DMS153 treated with DMSO at 0.1 percent for 48 hours (cell line): ENCODE data around the gene AHCY.

Source experiments
- DNase-seq: peaks from one replicate; lab custom pipeline; 2025; ENCODE audit not compliant: unreplicated experiment; lab: John Stamatoyannopoulos, UW

Gene AHCY

GRCh38 chr20:34324541-34324940 lies 21.4 kb upstream of the AHCY start:
- DNase-seq = no peak

- DNase-seq = no peak
These were observed 19.3 kb upstream of the AHCY start for GRCh38 chr20:34322267-34323105.

- DNase-seq = no peak
These were observed 17.7 kb upstream of the AHCY start for GRCh38 chr20:34320861-34321260.

- no peak for DNase-seq
These were observed 15.7 kb upstream of the AHCY start for GRCh38 chr20:34318609-34319443.

GRCh38 chr20:34316196-34316814 lies 13.2 kb upstream of the AHCY start:
- no peak for DNase-seq

- DNase-seq = no peak
These were observed 12.1 kb upstream of the AHCY start for GRCh38 chr20:34315236-34315635.

- DNase-seq = peak; percentile 90
These were observed 9.5 kb upstream of the AHCY start for GRCh38 chr20:34312544-34313217.

- no peak for DNase-seq
These were observed 8.9 kb upstream of the AHCY start for GRCh38 chr20:34312024-34312460.

- peak; percentile 32 for DNase-seq
These were observed 8.2 kb upstream of the AHCY start for GRCh38 chr20:34311118-34312023.

- no peak for DNase-seq
These were observed 7.4 kb upstream of the AHCY start for GRCh38 chr20:34310481-34311117.

- DNase-seq = no peak
These were observed 6.5 kb upstream of the AHCY start for GRCh38 chr20:34309691-34310090.

- no peak for DNase-seq
These were observed 2.4 kb upstream of the AHCY start for GRCh38 chr20:34305333-34306230.

- DNase-seq = no peak
These were observed 838 bp downstream of the AHCY start for GRCh38 chr20:34302312-34302722.

- no peak for DNase-seq
These were observed 1.4 kb downstream of the AHCY start for GRCh38 chr20:34301587-34302311.

- no peak for DNase-seq
These were observed 2.2 kb downstream of the AHCY start for GRCh38 chr20:34300809-34301586.

GRCh38 chr20:34300256-34300806 lies 2.8 kb downstream of the AHCY start:
- peak; percentile 7 for DNase-seq
